ENCODE data around the gene SSH2. TPM values are rescaled to one million over a fixed set of nuclear protein-coding genes. Genes with fewer than 3 reads are reported as not detected.

The SSH2 gene
- total and polyA plus RNA-seq, 9 of the 15 experiments (the other 6 are each of a cell fraction or from before 2014, with no cell fraction given), result 3.9 to 16.1 (median 10.2) TPM

DNA sequence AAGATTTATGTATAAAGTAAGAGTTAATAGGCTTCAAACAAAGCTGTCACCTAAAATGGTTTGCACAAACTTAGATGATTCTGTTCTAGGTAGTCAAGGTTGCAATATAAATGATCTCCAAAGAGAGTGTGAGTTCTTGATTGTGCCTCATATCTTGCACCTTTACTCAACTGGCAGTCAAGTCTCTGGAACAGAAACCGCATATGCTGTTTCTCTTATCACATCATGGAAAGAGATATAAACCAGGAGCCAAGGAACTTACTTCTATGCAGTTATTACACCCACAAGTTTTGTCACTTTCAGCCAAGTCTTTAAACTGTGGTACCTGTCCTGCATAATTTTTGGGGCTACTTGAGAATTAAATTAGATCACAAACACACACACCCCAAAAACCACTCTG is 5.2 kb downstream of the SSH2 start:
- CTCF ChIA-PET (ENCODE audit: low intra/inter-chr PET ratio), result no interaction called here
- in situ Hi-C loops (cut with MboI), result loop anchor here (5.0 kb wide), 1 partner anchor 122 kb away; no protein-coding TSS in a partner anchor
- intact Hi-C loops (cut with micrococcal nuclease), result no loop called here

DNA sequence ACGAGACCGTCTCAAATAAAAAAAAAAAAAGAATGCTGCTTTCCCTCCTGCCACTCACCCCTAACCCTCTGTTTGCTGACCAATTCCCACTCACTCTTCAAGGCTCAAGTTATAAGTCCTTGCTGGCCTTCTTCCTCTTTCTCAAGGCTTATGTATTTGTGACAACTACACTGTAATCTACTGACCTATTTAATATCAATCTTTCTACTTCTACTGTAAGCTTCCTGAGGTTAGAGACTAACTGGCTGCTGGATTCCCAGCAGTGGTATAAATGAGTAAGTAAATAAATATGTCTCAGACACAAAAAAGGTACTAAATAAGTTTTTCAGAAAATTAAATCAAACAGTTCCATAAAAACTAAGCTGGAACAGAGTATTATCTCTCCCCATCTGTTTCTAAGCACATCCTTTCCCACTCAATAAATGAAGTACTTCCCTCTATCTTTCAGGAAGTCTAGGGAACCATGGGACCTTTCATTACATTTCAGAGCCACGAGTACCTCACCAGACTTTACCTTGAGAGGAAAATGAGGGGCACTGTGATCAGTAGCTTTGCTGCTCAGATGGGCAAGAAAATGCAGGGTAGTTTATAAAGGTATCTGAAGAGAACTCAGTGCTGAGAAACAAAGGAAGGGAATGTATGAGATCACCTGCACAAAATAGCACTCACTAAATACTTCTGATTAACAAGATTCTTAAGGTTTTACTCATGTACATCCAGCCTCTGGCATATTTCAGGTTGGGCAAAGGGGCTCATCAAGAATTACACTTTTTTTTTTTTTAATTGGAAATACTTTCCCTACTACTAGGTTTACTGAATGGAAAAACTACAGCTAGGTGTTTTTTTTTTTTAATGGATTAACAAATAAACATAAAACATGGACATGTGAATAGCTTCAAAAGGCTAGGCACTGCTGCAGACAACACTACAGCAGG is 10.8 kb downstream of the SSH2 start:
- H3K27me3 ChIP-seq (ENCODE audit: control insufficient read depth in 2 of 2, insufficient read depth in 2 of 2, low read length in 2 of 2), result no peaks in the 10 kb centered on the region
- H3K36me3 ChIP-seq (ENCODE audit: control insufficient read depth, insufficient read depth, low read length), result no peaks in the 10 kb centered on the region
- peaks cover 3% of the 10 kb centered on the region; the same call in 1 of the 3 replicates for H3K79me2 ChIP-seq (ENCODE audit: control insufficient read depth, insufficient read depth, low read length)
- H2AFZ ChIP-seq (ENCODE audit: low read depth, low read length), result no peak overlapping the region
- peak overlapping the region; percentile 15; the same call in 1 of the 3 replicates for H3K27ac ChIP-seq (ENCODE audit: extremely low read depth, low read depth, low read length)
- TF ChIP-seq FOXK1 (CRISPR knock-in tag; IDR thresholded peaks at IDR 0.05; ENCODE audit: borderline replicate concordance) (no peak), MECOM (CRISPR knock-in tag; IDR thresholded peaks at IDR 0.05) (no peak), ESRRA (IDR thresholded peaks at IDR 0.05; ENCODE audit: borderline replicate concordance, low read depth) (no peak), PHF8 (IDR thresholded peaks at IDR 0.05; ENCODE audit: borderline replicate concordance, low read length) (no peak)
- TF ChIP-seq, protein P1, sequence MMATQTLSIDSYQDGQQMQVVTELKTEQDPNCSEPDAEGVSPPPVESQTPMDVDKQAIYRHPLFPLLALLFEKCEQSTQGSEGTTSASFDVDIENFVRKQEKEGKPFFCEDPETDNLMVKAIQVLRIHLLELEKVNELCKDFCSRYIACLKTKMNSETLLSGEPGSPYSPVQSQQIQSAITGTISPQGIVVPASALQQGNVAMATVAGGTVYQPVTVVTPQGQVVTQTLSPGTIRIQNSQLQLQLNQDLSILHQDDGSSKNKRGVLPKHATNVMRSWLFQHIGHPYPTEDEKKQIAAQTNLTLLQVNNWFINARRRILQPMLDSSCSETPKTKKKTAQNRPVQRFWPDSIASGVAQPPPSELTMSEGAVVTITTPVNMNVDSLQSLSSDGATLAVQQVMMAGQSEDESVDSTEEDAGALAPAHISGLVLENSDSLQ (IDR thresholded peaks at IDR 0.05), result 0 out of 2 replicates have a peak, but pooled peaks have one; percentile 29
- no peak overlapping the region for H3K4me2 ChIP-seq (ENCODE audit: insufficient read depth, low read length)
- no peak for DNase-seq (ENCODE audit: extremely low read depth in 1 of 4, low spot score in 3 of 4)
- in situ Hi-C loops (cut with MboI) (no loop called here), intact Hi-C loops (cut with micrococcal nuclease) (no loop called here)
- no peak for FAIRE-seq
- BruUV-seq (replicated peaks), result no TSS peak
- no peaks in the 10 kb centered on the region for H3K9me1 ChIP-seq (ENCODE audit: control insufficient read depth, insufficient read depth, low read length)
- 48% methylated on average over 2 of the region's 3 CpGs for WGBS (ENCODE audit: insufficient coverage, low coverage, missing lambda C conversion rate)
- no peak overlapping the region for H3K4me3 ChIP-seq
- H3K9me3 ChIP-seq (replicated peaks; ENCODE audit: control insufficient read depth, insufficient read depth, low read depth, low read length), result no peaks in the 10 kb centered on the region
- H3K4me1 ChIP-seq (replicated peaks in 1 of 2; ENCODE audit: control insufficient read depth in 2 of 2, insufficient read depth in 2 of 2, low read length in 2 of 2), result no peaks in the 10 kb centered on the region; a peak in 1 of 5 replicates
- ATAC-seq, result no peak
- H3K9ac ChIP-seq (ENCODE audit: insufficient read depth in 1 of 2, low read depth in 2 of 2, low read length in 2 of 2), result no peak overlapping the region
- ChIA-PET CTCF (ENCODE audit: low intra/inter-chr PET ratio) (interaction anchor here (0.6 kb wide), 1 partner anchor 12 kb away, joined by 3 read pairs; no protein-coding TSS in a partner anchor), POLR2A (interaction anchor here (1.4 kb wide), 1 partner anchor 8 kb away, joined by 4 read pairs; no protein-coding TSS in a partner anchor)
- H4K20me1 ChIP-seq (replicated peaks; ENCODE audit: control insufficient read depth, insufficient read depth, low read length), result no peaks in the 10 kb centered on the region

More for the DNA sequence above, 5.2 kb downstream of the SSH2 start:
- POLR2A ChIA-PET, result interaction anchor here (1.1 kb wide), 1 partner anchor 117 kb away, joined by 3 read pairs; no protein-coding TSS in a partner anchor
- no peak overlapping the region for H3K4me2 ChIP-seq (ENCODE audit: insufficient read depth, low read length)
- no peak overlapping the region for H3K4me3 ChIP-seq
- no peak overlapping the region for H2AFZ ChIP-seq (ENCODE audit: low read depth, low read length)
- no peak for FAIRE-seq
- ATAC-seq, result no peak
- no peaks in the 10 kb centered on the region for H3K9me1 ChIP-seq (ENCODE audit: control insufficient read depth, insufficient read depth, low read length)
- 8% methylated on average over 1 of the region's 1 CpG for WGBS (ENCODE audit: insufficient coverage, low coverage, missing lambda C conversion rate)
- BruUV-seq (replicated peaks), result no TSS peak
- no peaks in the 10 kb centered on the region for H4K20me1 ChIP-seq (replicated peaks; ENCODE audit: control insufficient read depth, insufficient read depth, low read length)
- peaks cover 3 to 8% of the 10 kb centered on the region in 2 experiments; a peak in 4 of 5 replicates for H3K4me1 ChIP-seq (replicated peaks in 1 of 2; ENCODE audit: control insufficient read depth in 2 of 2, insufficient read depth in 2 of 2, low read length in 2 of 2)
- peaks cover 50% of the 10 kb centered on the region for H3K79me2 ChIP-seq (ENCODE audit: control insufficient read depth, insufficient read depth, low read length)
- H3K27me3 ChIP-seq (ENCODE audit: control insufficient read depth in 2 of 2, insufficient read depth in 2 of 2, low read length in 2 of 2), result no peaks in the 10 kb centered on the region
- DNase-seq (ENCODE audit: extremely low read depth in 1 of 4, low spot score in 3 of 4), result no peak
- no peaks in the 10 kb centered on the region for H3K9me3 ChIP-seq (replicated peaks; ENCODE audit: control insufficient read depth, insufficient read depth, low read depth, low read length)
- H3K27ac ChIP-seq (ENCODE audit: extremely low read depth, low read depth, low read length), result no peak overlapping the region
- no peaks in the 10 kb centered on the region for H3K36me3 ChIP-seq (ENCODE audit: control insufficient read depth, insufficient read depth, low read length)
- H3K9ac ChIP-seq (ENCODE audit: insufficient read depth in 1 of 2, low read depth in 2 of 2, low read length in 2 of 2), result no peak overlapping the region
- TF ChIP-seq FOXJ3 (CRISPR knock-in tag; IDR thresholded peaks at IDR 0.05), result no peak
- TF ChIP-seq BRF1 (IDR thresholded peaks at IDR 0.05; ENCODE audit: borderline replicate concordance, extremely low read depth, insufficient read length), result no peak
